Measurements from ENCODE around the gene IRF5. TPM values are rescaled to one million over a fixed set of nuclear protein-coding genes. Genes with fewer than 3 reads are reported as not detected.

IRF5 gene
- total RNA-seq, result 10 to 100 TPM in 1 of 4 donors, 1 to 10 TPM in 3; 7.6 to 14.5 (median 8.6) TPM

GRCh38 chr7:128937647-128938543 is at the start of gene IRF5:
Gene IRF5 (plus strand): TSS chr7:128937927. CDS start chr7:128942082, 4,155 bp downstream.
- peaks cover 0 to 88% (median 13%) of the 10 kb centered on the region in 4 donors for H3K27me3 ChIP-seq
- WGBS, result 9% methylated on average over 8 of the region's 83 CpGs

GRCh38 chr7:128888039-128888755 is 49.5 kb upstream of the IRF5 start:
- 98% methylated on average over 7 of the region's 7 CpGs for WGBS
- intact Hi-C loops (cut with DNase I), result no loop called here
- Histone ChIP-seq H3K27ac (replicated peaks in 1 of 4) (no peak overlapping the region), H3K36me3 (no peaks in the 10 kb centered on the region), H3K27me3 (peaks cover 0 to 67% (median 12%) of the 10 kb centered on the region in 4 donors), H3K4me1 (peaks cover 0 to 19% (median 14%) of the 10 kb centered on the region in 4 donors), H3K4me3 (no peak overlapping the region), H3K9me3 (no peaks in the 10 kb centered on the region)
- no peak for DNase-seq (ENCODE audit: extremely low spot score)
- no peak for TF ChIP-seq POLR2A (IDR thresholded peaks at IDR 0.05; ENCODE audit: low read depth)
- TF ChIP-seq EP300 (IDR thresholded peaks at IDR 0.05), result no peak
- no peak for TF ChIP-seq CTCF (IDR thresholded peaks at IDR 0.05)
- TF ChIP-seq POLR2AphosphoS5 (IDR thresholded peaks at IDR 0.05), result no peak

More at GRCh38 chr7:128937647-128938543, at the start of gene IRF5:
- TF ChIP-seq POLR2AphosphoS5 (IDR thresholded peaks at IDR 0.05), result no peak
- no peak for TF ChIP-seq POLR2A (IDR thresholded peaks at IDR 0.05; ENCODE audit: low read depth)
- no peak for TF ChIP-seq EP300 (IDR thresholded peaks at IDR 0.05)
- no peak for TF ChIP-seq CTCF (IDR thresholded peaks at IDR 0.05)
- DNase-seq (ENCODE audit: extremely low spot score), result no peak
- Histone ChIP-seq H3K4me1 (peaks cover 11 to 23% (median 20%) of the 10 kb centered on the region in 4 donors), H3K36me3 (no peaks in the 10 kb centered on the region), H3K9me3 (no peaks in the 10 kb centered on the region), H3K4me3 (peak within 1 kb of the TSS; percentile 57 to 68 (median 60)), H3K27ac (replicated peaks in 1 of 4) (peak within 1 kb of the TSS; percentile 32 to 57 (median 46))
- intact Hi-C loops (cut with DNase I), result no loop called here

- WGBS, result 83% methylated on average over 11 of the region's 11 CpGs
- Histone ChIP-seq H3K27me3 (peaks cover 0 to 67% (median 12%) of the 10 kb centered on the region in 4 donors), H3K9me3 (no peaks in the 10 kb centered on the region), H3K4me1 (peaks cover 0 to 16% (median 13%) of the 10 kb centered on the region in 4 donors), H3K36me3 (no peaks in the 10 kb centered on the region), H3K4me3 (no peak overlapping the region), H3K27ac (replicated peaks in 1 of 4) (no peak overlapping the region)
- no peak for DNase-seq (ENCODE audit: extremely low spot score)
- intact Hi-C loops (cut with DNase I), result no loop called here
- no peak for TF ChIP-seq POLR2A (IDR thresholded peaks at IDR 0.05; ENCODE audit: low read depth)
- no peak for TF ChIP-seq EP300 (IDR thresholded peaks at IDR 0.05)
- no peak for TF ChIP-seq POLR2AphosphoS5 (IDR thresholded peaks at IDR 0.05)
- no peak for TF ChIP-seq CTCF (IDR thresholded peaks at IDR 0.05)
These were observed 49.0 kb upstream of the IRF5 start for GRCh38 chr7:128888756-128889095.

- Histone ChIP-seq H3K9me3 (no peaks in the 10 kb centered on the region), H3K36me3 (no peaks in the 10 kb centered on the region), H3K27me3 (peaks cover 0 to 67% (median 12%) of the 10 kb centered on the region in 4 donors), H3K27ac (replicated peaks in 1 of 4) (no peak overlapping the region), H3K4me1 (peaks cover 0 to 14% (median 10%) of the 10 kb centered on the region in 4 donors), H3K4me3 (no peak overlapping the region)
- no peak for TF ChIP-seq POLR2AphosphoS5 (IDR thresholded peaks at IDR 0.05)
- no peak for TF ChIP-seq EP300 (IDR thresholded peaks at IDR 0.05)
- no peak for TF ChIP-seq POLR2A (IDR thresholded peaks at IDR 0.05; ENCODE audit: low read depth)
- no peak for TF ChIP-seq CTCF (IDR thresholded peaks at IDR 0.05)
- intact Hi-C loops (cut with DNase I), result no loop called here
- DNase-seq (ENCODE audit: extremely low spot score), result no peak
- 75% methylated on average over 8 of the region's 8 CpGs for WGBS
These were observed 48.6 kb upstream of the IRF5 start for GRCh38 chr7:128889121-128889520.
